ENCODE data around the gene PHLDA1. TPM values are rescaled to one million over a fixed set of nuclear protein-coding genes. Genes with fewer than 3 reads are reported as not detected.

Gene PHLDA1
- total RNA-seq, 1 donor from 2014 or later, result 44.2 TPM

- no peaks in the 10 kb centered on the region for H3K9me3 Mint-ChIP-seq
- H3K4me1 Mint-ChIP-seq (ENCODE audit: low read depth), result peaks cover 13% of the 10 kb centered on the region
- no peaks in the 10 kb centered on the region for H3K27me3 Mint-ChIP-seq (ENCODE audit: low read depth)
- no peak for DNase-seq (ENCODE audit: low spot score)
- H3K36me3 Mint-ChIP-seq (ENCODE audit: low read depth), result peaks cover 95% of the 10 kb centered on the region
- no peak overlapping the region for H3K27ac Mint-ChIP-seq
- intact Hi-C loops (cut with micrococcal nuclease), result no loop called here
- H3K4me3 Mint-ChIP-seq (ENCODE audit: low read depth), result no peak overlapping the region
Measured at GRCh38 chr12:76057326-76057725, 25.8 kb upstream of the PHLDA1 start.

DNA sequence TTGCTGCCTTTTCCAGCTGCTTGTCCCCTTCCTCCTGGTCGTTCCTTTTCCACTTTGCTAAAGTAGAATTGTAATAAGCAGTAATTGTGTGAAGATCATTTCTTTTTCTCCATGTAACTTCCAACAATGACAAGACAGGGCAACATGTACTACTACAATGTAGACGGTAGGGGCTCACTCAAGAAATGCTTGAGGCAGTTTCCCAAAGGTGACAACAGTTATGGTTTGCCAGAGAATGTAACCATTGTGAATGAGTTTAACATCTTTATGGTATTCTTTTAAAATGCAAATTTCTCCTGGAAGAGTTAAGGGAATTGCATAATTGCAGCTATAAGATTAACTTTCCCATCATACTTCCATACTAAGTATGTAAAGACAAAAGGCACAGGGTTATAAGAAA, 23.8 kb upstream of the PHLDA1 start:
- intact Hi-C loops (cut with micrococcal nuclease), result no loop called here
- H3K9me3 Mint-ChIP-seq, result no peaks in the 10 kb centered on the region
- peaks cover 90% of the 10 kb centered on the region for H3K36me3 Mint-ChIP-seq (ENCODE audit: low read depth)
- peaks cover 6% of the 10 kb centered on the region for H3K4me1 Mint-ChIP-seq (ENCODE audit: low read depth)
- H3K27me3 Mint-ChIP-seq (ENCODE audit: low read depth), result no peaks in the 10 kb centered on the region
- H3K27ac Mint-ChIP-seq, result no peak overlapping the region
- no peak for DNase-seq (ENCODE audit: low spot score)
- no peak overlapping the region for H3K4me3 Mint-ChIP-seq (ENCODE audit: low read depth)

- Mint-ChIP-seq H3K9me3 (no peaks in the 10 kb centered on the region), H3K36me3 (ENCODE audit: low read depth) (peaks cover 73% of the 10 kb centered on the region), H3K4me1 (ENCODE audit: low read depth) (no peaks in the 10 kb centered on the region), H3K27me3 (ENCODE audit: low read depth) (no peaks in the 10 kb centered on the region), H3K27ac (no peak overlapping the region), H3K4me3 (ENCODE audit: low read depth) (no peak overlapping the region)
- no peak for DNase-seq (ENCODE audit: low spot score)
- intact Hi-C loops (cut with micrococcal nuclease), result loop anchor here (5.0 kb wide), 1 partner anchor 298 kb away; the partner anchor contains the start of gene BBS10
Measured at GRCh38 chr12:76049575-76050251, 18.1 kb upstream of the PHLDA1 start.

DNA sequence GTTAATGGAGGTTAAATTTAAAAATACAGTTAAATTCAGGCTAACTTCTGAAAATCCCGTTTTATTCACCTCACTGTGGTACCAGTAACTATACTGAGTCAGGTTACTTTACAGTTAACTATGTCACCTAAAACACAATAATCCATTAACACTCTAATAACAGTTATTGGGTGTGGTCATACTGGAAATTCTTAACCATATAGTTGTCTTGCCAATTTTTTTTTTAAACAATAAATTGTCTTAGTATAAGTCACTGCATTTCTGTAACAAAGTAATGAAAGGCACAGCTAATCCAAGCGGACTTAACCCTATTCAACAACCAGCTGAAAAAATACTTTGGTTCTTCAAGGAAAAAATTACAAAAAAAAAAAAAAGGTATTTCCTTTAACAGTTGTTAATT, 16.2 kb upstream of the PHLDA1 start:
- Mint-ChIP-seq H3K4me3 (ENCODE audit: low read depth) (no peak overlapping the region), H3K4me1 (ENCODE audit: low read depth) (no peaks in the 10 kb centered on the region), H3K27me3 (ENCODE audit: low read depth) (no peaks in the 10 kb centered on the region), H3K27ac (no peak overlapping the region), H3K9me3 (no peaks in the 10 kb centered on the region), H3K36me3 (ENCODE audit: low read depth) (peaks cover 62% of the 10 kb centered on the region)
- DNase-seq (ENCODE audit: low spot score), result no peak
- intact Hi-C loops (cut with micrococcal nuclease), result loop anchor here (5.0 kb wide), 1 partner anchor 300 kb away; the partner anchor contains the start of gene BBS10

DNA sequence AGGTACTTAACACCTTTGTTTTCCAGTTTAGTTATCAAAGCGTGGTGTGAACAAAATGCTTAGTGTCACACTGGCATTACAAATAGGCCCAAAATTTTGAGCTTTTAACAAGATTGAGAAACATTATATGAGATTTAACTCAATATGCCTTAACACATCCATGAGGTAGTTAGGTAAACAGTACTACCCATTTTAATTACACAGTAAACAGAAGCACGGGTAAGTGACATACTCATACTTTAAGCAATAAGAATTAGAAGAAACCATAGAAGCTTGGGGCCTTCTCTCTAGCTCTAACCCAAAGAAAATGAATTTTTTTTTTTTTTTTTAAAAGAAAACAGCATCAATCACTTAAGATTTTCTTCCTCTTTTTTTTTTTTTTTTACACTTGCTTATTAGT, 15.5 kb upstream of the PHLDA1 start:
- no peak for DNase-seq (ENCODE audit: low spot score)
- intact Hi-C loops (cut with micrococcal nuclease), result loop anchor here (5.0 kb wide), 1 partner anchor 300 kb away; the partner anchor contains the start of gene BBS10
- no peaks in the 10 kb centered on the region for H3K27me3 Mint-ChIP-seq (ENCODE audit: low read depth)
- H3K4me3 Mint-ChIP-seq (ENCODE audit: low read depth), result no peak overlapping the region
- no peak overlapping the region for H3K27ac Mint-ChIP-seq
- H3K36me3 Mint-ChIP-seq (ENCODE audit: low read depth), result peaks cover 61% of the 10 kb centered on the region
- no peaks in the 10 kb centered on the region for H3K4me1 Mint-ChIP-seq (ENCODE audit: low read depth)
- no peaks in the 10 kb centered on the region for H3K9me3 Mint-ChIP-seq

DNA sequence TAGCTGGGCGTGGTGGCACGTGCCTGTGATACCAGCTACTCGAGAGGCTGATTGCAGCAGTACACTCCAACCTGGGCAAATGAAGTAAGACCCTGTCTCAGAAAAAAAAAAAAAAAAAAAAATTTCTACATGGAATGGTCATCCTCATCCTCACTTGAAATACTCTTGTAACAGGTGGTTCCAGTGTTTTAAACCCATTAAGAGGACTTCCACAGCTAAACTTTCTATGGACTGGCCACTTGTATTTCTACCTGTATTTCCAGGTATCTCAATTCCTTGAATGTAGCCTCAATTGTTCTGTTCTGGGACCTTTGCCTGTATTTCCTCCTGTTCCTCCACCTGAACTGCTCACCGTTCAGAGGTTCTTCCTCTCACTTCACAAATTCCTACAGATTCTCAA, 11.8 kb upstream of the PHLDA1 start:
- intact Hi-C loops (cut with micrococcal nuclease), result no loop called here
- DNase-seq (ENCODE audit: low spot score), result no peak

DNA sequence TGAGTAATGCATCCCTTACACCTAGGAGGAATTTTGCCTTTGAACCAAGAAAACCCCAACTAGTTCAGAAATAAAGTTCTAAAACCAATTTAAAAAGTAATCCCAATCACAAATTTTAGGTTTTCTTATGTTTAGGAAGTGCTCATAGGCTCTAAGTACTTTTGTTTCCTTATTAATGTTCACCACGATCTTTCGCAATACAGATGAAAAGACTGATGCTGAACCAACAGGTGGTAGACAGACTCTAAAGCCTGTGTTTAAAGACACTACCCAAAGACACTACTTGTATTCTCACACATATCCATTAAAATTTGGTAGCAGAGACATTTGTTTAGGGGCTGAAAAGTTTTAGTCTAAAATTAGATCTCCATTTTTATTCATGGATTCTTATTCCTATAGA, 10.6 kb upstream of the PHLDA1 start:
- H3K4me1 Mint-ChIP-seq (ENCODE audit: low read depth), result peaks cover 5% of the 10 kb centered on the region
- DNase-seq (ENCODE audit: low spot score), result no peak
- H3K27me3 Mint-ChIP-seq (ENCODE audit: low read depth), result no peaks in the 10 kb centered on the region
- no peaks in the 10 kb centered on the region for H3K9me3 Mint-ChIP-seq
- peaks cover 24% of the 10 kb centered on the region for H3K36me3 Mint-ChIP-seq (ENCODE audit: low read depth)
- intact Hi-C loops (cut with micrococcal nuclease), result no loop called here
- no peak overlapping the region for H3K27ac Mint-ChIP-seq
- no peak overlapping the region for H3K4me3 Mint-ChIP-seq (ENCODE audit: low read depth)

More for the DNA sequence above, 11.8 kb upstream of the PHLDA1 start:
- no peaks in the 10 kb centered on the region for H3K27me3 Mint-ChIP-seq (ENCODE audit: low read depth)
- no peak overlapping the region for H3K27ac Mint-ChIP-seq
- H3K4me1 Mint-ChIP-seq (ENCODE audit: low read depth), result no peaks in the 10 kb centered on the region
- H3K9me3 Mint-ChIP-seq, result no peaks in the 10 kb centered on the region
- H3K36me3 Mint-ChIP-seq (ENCODE audit: low read depth), result peaks cover 30% of the 10 kb centered on the region
- no peak overlapping the region for H3K4me3 Mint-ChIP-seq (ENCODE audit: low read depth)

DNA sequence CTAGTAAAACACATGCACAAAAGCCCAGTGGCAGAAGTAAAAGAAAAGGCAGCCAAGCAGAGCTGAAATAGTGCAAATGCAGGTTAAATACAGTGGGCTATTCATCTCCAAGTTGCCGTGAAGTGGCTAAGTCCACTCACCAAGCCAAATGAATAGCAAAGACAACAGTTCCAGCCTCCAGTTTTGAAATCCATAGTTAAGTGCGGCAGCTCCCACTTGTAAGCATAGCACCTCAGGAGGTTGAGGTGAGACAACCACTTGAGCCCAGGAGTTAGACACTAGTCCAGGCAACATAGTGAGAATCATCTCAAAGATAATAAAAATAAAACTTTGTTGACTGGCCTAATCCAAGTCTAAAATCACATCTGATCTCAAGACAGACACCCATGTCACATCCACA, 9.8 kb upstream of the PHLDA1 start:
- peaks cover 18% of the 10 kb centered on the region for H3K36me3 Mint-ChIP-seq (ENCODE audit: low read depth)
- H3K27ac Mint-ChIP-seq, result no peak overlapping the region
- intact Hi-C loops (cut with micrococcal nuclease), result no loop called here
- H3K4me3 Mint-ChIP-seq (ENCODE audit: low read depth), result no peak overlapping the region
- DNase-seq (ENCODE audit: low spot score), result no peak
- H3K4me1 Mint-ChIP-seq (ENCODE audit: low read depth), result peaks cover 6% of the 10 kb centered on the region
- no peaks in the 10 kb centered on the region for H3K27me3 Mint-ChIP-seq (ENCODE audit: low read depth)
- H3K9me3 Mint-ChIP-seq, result no peaks in the 10 kb centered on the region

DNA sequence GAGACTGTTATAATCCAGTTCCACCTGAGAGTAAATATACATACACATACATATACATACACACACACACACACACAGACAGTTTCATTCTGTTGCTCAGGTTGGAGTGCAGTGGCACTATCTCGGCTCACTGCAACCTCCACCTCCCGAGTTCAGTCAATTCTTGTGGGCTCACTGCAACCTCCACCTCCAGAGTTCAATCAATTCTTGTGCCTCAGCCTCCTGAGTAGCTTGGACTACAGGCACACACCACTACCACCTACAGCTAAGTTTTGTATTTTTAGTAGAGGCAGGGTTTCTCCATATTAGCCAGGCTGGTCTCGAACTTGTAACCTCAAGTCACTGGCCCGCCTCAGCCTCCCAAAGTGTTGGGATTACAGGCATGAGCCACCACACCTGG, 8.9 kb upstream of the PHLDA1 start:
- Mint-ChIP-seq H3K36me3 (ENCODE audit: low read depth) (peaks cover 15% of the 10 kb centered on the region), H3K9me3 (no peaks in the 10 kb centered on the region), H3K4me1 (ENCODE audit: low read depth) (peaks cover 10% of the 10 kb centered on the region), H3K4me3 (ENCODE audit: low read depth) (no peak overlapping the region), H3K27me3 (ENCODE audit: low read depth) (no peaks in the 10 kb centered on the region), H3K27ac (no peak overlapping the region)
- intact Hi-C loops (cut with micrococcal nuclease), result no loop called here
- DNase-seq (ENCODE audit: low spot score), result no peak

DNA sequence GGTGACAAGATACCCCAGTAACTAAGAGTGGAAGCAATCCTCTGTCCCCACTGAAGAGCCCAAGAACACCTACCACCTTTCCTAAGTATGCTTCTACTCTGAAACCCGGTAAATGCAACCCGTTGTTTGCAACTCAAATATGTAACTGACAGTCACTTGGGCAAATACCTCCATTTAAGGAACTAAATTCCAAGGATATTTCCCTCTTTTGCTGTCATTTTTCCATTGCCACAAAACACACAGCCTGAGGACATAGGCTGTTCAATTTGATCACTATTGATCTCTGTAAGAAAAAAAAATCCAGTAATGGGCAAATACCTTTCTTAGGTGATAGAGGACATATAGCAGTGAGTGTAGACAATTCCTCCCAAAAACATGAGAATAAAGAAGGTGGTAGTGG, 6.6 kb upstream of the PHLDA1 start:
- no peak overlapping the region for H3K27ac Mint-ChIP-seq
- no peaks in the 10 kb centered on the region for H3K27me3 Mint-ChIP-seq (ENCODE audit: low read depth)
- H3K4me1 Mint-ChIP-seq (ENCODE audit: low read depth), result peaks cover 23% of the 10 kb centered on the region
- intact Hi-C loops (cut with micrococcal nuclease), result loop anchor here (5.0 kb wide), 2 partner anchors 419 to 706 kb away; partner anchors contain the start of genes CAPS2 and GLIPR1L1
- H3K9me3 Mint-ChIP-seq, result no peaks in the 10 kb centered on the region
- no peak overlapping the region for H3K4me3 Mint-ChIP-seq (ENCODE audit: low read depth)
- peaks cover 9% of the 10 kb centered on the region for H3K36me3 Mint-ChIP-seq (ENCODE audit: low read depth)
- no peak for DNase-seq (ENCODE audit: low spot score)

GRCh38 chr12:76037130-76038103, 5.8 kb upstream of the PHLDA1 start:
- intact Hi-C loops (cut with micrococcal nuclease), result loop anchor here (1.0 to 5.0 kb wide), 4 partner anchors 220 to 705 kb away; partner anchors contain the start of genes CAPS2 and GLIPR1L1
- Mint-ChIP-seq H3K4me1 (ENCODE audit: low read depth) (peaks cover 30% of the 10 kb centered on the region), H3K4me3 (ENCODE audit: low read depth) (no peak overlapping the region), H3K36me3 (ENCODE audit: low read depth) (peaks cover 10% of the 10 kb centered on the region), H3K9me3 (no peaks in the 10 kb centered on the region), H3K27me3 (ENCODE audit: low read depth) (no peaks in the 10 kb centered on the region), H3K27ac (no peak overlapping the region)
- DNase-seq (ENCODE audit: low spot score), result no peak

DNA sequence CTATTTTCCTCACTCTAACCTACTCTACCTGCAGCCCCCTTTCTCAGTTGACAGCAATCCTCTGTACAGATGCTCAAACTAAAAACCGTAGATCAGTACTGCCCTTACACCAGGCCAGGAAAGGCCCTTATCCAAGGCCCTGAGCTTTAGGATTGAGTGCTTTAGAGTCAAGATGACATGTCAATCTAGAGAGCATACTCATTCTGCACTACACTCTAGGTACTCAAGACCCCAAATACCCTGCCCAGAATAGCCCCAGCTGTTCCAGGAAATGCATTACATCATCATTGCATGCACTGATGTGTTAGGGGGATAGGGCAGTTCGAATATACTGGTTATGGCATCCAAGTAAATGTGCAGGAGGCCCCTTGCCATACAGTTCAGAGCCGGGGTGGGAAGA, 3.5 kb upstream of the PHLDA1 start:
- intact Hi-C loops (cut with micrococcal nuclease), result loop anchor here (5.0 kb wide), 2 partner anchors 422 to 703 kb away; partner anchors contain the start of genes CAPS2 and GLIPR1L1
- Mint-ChIP-seq H3K4me3 (ENCODE audit: low read depth) (no peak overlapping the region), H3K27me3 (ENCODE audit: low read depth) (no peaks in the 10 kb centered on the region), H3K4me1 (ENCODE audit: low read depth) (peaks cover 34% of the 10 kb centered on the region), H3K36me3 (ENCODE audit: low read depth) (peaks cover 19% of the 10 kb centered on the region), H3K27ac (no peak overlapping the region), H3K9me3 (no peaks in the 10 kb centered on the region)
- DNase-seq (ENCODE audit: low spot score), result no peak
